HepG2 (cell line): ENCODE results near the gene NFILZ. TPM values are rescaled to one million over a fixed set of nuclear protein-coding genes. Genes with fewer than 3 reads are reported as not detected.

Experiments used
- ARNTL ChIP-seq: sonication (generic); formaldehyde crosslinking; IDR thresholded peaks from 2 replicates; pipeline ENCODE4 v1.4.0; 2020; ENCODE audit warnings: mild to moderate bottlenecking, missing genetic modification reagents
- GATA4 ChIP-seq: sonication (generic); IDR thresholded peaks from 2 replicates; pipeline ENCODE4 v1.6.1; 2016; ENCODE audit warnings: antibody characterized with exemption, low read depth, borderline replicate concordance
- ISL2 ChIP-seq: sonication (generic); formaldehyde crosslinking; IDR thresholded peaks from 2 replicates; pipeline ENCODE4 v1.5.0; 2020; ENCODE audit warnings: missing genetic modification reagents
- KAT8 ChIP-seq: IDR thresholded peaks from 2 replicates; pipeline ENCODE4 v1.6.1; 2016; ENCODE audit warnings: missing genetic modification reagents, missing compliant biosample characterization
- NFE2 ChIP-seq: sonication (generic); formaldehyde crosslinking; IDR thresholded peaks from 2 replicates; pipeline ENCODE4 v1.4.0; 2020; ENCODE audit warnings: missing genetic modification reagents
- SP2 ChIP-seq: sonication (generic); formaldehyde crosslinking; IDR thresholded peaks from 2 replicates; pipeline ENCODE4 v1.5.1; 2020; ENCODE audit warnings: mild to moderate bottlenecking, missing genetic modification reagents
- SUZ12 ChIP-seq: fragments of 150-350 bp; IDR thresholded peaks from 2 replicates; pipeline ENCODE4 v1.6.1; 2014; ENCODE audit warnings: low read depth, low read length
- TBX2 ChIP-seq: sonication (generic); formaldehyde crosslinking; IDR thresholded peaks from 2 replicates; pipeline ENCODE4 v1.5.0; 2020; ENCODE audit warnings: missing genetic modification reagents, mild to moderate bottlenecking, borderline replicate concordance
- TCF7L2 ChIP-seq: IDR thresholded peaks from 2 replicates; pipeline ENCODE4 v1.6.1; 2011; ENCODE audit warnings: mild to moderate bottlenecking, low read depth, low read length, moderate library complexity
- ZBTB42 ChIP-seq: sonication (generic); formaldehyde crosslinking; IDR thresholded peaks from 2 replicates; pipeline ENCODE4 v1.5.0; 2020; ENCODE audit warnings: mild to moderate bottlenecking, missing genetic modification reagents
- ZNF230 ChIP-seq: sonication (generic); formaldehyde crosslinking; IDR thresholded peaks from 2 replicates; pipeline ENCODE4 v1.4.0; 2020; ENCODE audit warnings: mild to moderate bottlenecking, missing genetic modification reagents
- ZNF292 ChIP-seq: sonication (generic); formaldehyde crosslinking; IDR thresholded peaks from 2 replicates; pipeline ENCODE4 v1.8.1; 2022; ENCODE audit warnings: mild to moderate bottlenecking, low read depth, missing genetic modification reagents, borderline replicate concordance
- ZNF501 ChIP-seq: sonication (generic); formaldehyde crosslinking; IDR thresholded peaks from 2 replicates; pipeline ENCODE4 v1.5.1; 2020; ENCODE audit warnings: mild to moderate bottlenecking, moderate library complexity, missing genetic modification reagents
- ZNF83 ChIP-seq: sonication (generic); formaldehyde crosslinking; IDR thresholded peaks from 2 replicates; pipeline ENCODE4 v1.4.0; 2020; ENCODE audit warnings: missing genetic modification reagents, mild to moderate bottlenecking, borderline replicate concordance
- ZSCAN31 ChIP-seq: sonication (generic); formaldehyde crosslinking; IDR thresholded peaks from 2 replicates; pipeline ENCODE4 v1.5.0; 2020; ENCODE audit warnings: low read depth, mild to moderate bottlenecking, missing genetic modification reagents
- polyA plus RNA-seq, 8 experiments: library from polyadenylated mRNA; depleted of rRNA in 3 of 8; stranded (reverse) in 7 of 8; unstranded in 1 of 8; fragments of >200 nt; fragmentation: Illumina TruSeq in 4 of 8; extraction: Trizol in 4 of 8; gene quantifications; 2 replicates each; pipeline versions ENCODE4 v1.2.1 to v1.2.3, GENCODE V29; 2011 to 2016; ENCODE audit warnings: low read depth in 4 of 8, missing spikeins in 1 of 8, mixed read lengths in 1 of 8; ENCODE audit not compliant: insufficient read depth in 1 of 8
- total RNA-seq, 5 experiments: library from RNA; depleted of rRNA; stranded (reverse); fragments of >200 nt; fragmentation: Illumina TruSeq; extraction: Trizol; gene quantifications; 2 replicates each; pipeline ENCODE4 v1.2.3, GENCODE V29; 2016; ENCODE audit warnings: low read depth in 1 of 5
- TF ChIP-seq, protein P1 (sequence below): sonication (generic); formaldehyde crosslinking; IDR thresholded peaks from 2 replicates; pipeline ENCODE4 v1.4.0; 2020; ENCODE audit warnings: missing genetic modification reagents
- TF ChIP-seq, protein P2 (sequence below): sonication (generic); formaldehyde crosslinking; IDR thresholded peaks from 2 replicates; pipeline ENCODE4 v1.9.0; 2022; ENCODE audit warnings: missing genetic modification reagents, mild to moderate bottlenecking, borderline replicate concordance
- TF ChIP-seq, protein P3 (sequence below): sonication (generic); formaldehyde crosslinking; IDR thresholded peaks from 2 replicates; pipeline ENCODE4 v1.4.0; 2020; ENCODE audit warnings: missing genetic modification reagents, borderline replicate concordance
- TF ChIP-seq, protein P4 (sequence below): sonication (generic); formaldehyde crosslinking; conservative IDR thresholded peaks from 2 replicates; pipeline ENCODE4 v1.4.0; 2020; ENCODE audit warnings: missing genetic modification reagents
- TF ChIP-seq, protein P5 (sequence below): sonication (generic); formaldehyde crosslinking; IDR thresholded peaks from 2 replicates; pipeline ENCODE4 v1.9.0; 2021; ENCODE audit warnings: missing genetic modification reagents, mild to moderate bottlenecking, borderline replicate concordance

The NFILZ gene
- total and polyA plus RNA-seq, 2 of the 13 experiments (the other 11 are each of a cell fraction or from before 2014, with no cell fraction given), result not detected

DNA sequence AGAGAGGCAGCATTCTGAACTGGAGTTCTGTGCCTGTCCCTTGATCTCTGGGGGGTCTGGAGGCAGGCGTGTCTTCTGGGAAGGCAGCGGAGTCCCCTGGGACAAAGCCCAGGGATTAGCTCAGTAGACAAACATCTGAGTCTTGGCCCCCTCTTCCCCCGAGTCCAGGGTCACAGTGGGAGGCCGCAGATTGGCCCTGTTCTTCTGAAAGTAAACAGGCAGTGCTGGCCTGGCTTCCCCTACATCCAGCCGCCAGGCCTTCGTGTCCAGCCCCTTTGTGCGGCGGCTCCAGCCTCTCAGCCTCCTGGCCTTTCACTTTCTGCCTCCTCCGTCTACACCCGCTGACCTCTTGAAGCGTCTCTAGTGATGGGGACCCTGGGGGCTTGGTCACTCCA lies 989 bp downstream of the NFILZ start (continued):
- TF ChIP-seq, protein P1, sequence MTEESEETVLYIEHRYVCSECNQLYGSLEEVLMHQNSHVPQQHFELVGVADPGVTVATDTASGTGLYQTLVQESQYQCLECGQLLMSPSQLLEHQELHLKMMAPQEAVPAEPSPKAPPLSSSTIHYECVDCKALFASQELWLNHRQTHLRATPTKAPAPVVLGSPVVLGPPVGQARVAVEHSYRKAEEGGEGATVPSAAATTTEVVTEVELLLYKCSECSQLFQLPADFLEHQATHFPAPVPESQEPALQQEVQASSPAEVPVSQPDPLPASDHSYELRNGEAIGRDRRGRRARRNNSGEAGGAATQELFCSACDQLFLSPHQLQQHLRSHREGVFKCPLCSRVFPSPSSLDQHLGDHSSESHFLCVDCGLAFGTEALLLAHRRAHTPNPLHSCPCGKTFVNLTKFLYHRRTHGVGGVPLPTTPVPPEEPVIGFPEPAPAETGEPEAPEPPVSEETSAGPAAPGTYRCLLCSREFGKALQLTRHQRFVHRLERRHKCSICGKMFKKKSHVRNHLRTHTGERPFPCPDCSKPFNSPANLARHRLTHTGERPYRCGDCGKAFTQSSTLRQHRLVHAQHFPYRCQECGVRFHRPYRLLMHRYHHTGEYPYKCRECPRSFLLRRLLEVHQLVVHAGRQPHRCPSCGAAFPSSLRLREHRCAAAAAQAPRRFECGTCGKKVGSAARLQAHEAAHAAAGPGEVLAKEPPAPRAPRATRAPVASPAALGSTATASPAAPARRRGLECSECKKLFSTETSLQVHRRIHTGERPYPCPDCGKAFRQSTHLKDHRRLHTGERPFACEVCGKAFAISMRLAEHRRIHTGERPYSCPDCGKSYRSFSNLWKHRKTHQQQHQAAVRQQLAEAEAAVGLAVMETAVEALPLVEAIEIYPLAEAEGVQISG, result peak; percentile 59
- TF ChIP-seq NFE2 (CRISPR knock-in tag) (no peak), ZBTB42 (CRISPR knock-in tag) (peak; percentile 69; the same call in 1 of the 2 replicates), ZNF501 (CRISPR knock-in tag) (peak; percentile 56), ZNF292 (CRISPR knock-in tag) (0 out of 2 replicates have a peak, but pooled peaks have one; percentile 39), ARNTL (CRISPR knock-in tag) (peak; percentile 41; the same call in 1 of the 2 replicates), ZNF230 (CRISPR knock-in tag) (no peak), TCF7L2 (no peak), KAT8 (CRISPR knock-in tag) (peak; percentile 70), ZNF83 (CRISPR knock-in tag) (no peak), TBX2 (CRISPR knock-in tag) (peak; percentile 66), ZSCAN31 (CRISPR knock-in tag) (no peak), SUZ12 (no peak), SP2 (CRISPR knock-in tag) (0 out of 2 replicates have a peak, but pooled peaks have one; percentile 23), ISL2 (CRISPR knock-in tag) (peak; percentile 83; the same call in 1 of the 2 replicates), GATA4 (0 out of 2 replicates have a peak, but pooled peaks have one; percentile 55)
- TF ChIP-seq, protein P2, sequence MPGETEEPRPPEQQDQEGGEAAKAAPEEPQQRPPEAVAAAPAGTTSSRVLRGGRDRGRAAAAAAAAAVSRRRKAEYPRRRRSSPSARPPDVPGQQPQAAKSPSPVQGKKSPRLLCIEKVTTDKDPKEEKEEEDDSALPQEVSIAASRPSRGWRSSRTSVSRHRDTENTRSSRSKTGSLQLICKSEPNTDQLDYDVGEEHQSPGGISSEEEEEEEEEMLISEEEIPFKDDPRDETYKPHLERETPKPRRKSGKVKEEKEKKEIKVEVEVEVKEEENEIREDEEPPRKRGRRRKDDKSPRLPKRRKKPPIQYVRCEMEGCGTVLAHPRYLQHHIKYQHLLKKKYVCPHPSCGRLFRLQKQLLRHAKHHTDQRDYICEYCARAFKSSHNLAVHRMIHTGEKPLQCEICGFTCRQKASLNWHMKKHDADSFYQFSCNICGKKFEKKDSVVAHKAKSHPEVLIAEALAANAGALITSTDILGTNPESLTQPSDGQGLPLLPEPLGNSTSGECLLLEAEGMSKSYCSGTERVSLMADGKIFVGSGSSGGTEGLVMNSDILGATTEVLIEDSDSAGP (CRISPR knock-in tag), result peak; percentile 32; the same call in 1 of the 2 replicates
- TF ChIP-seq, protein P3, sequence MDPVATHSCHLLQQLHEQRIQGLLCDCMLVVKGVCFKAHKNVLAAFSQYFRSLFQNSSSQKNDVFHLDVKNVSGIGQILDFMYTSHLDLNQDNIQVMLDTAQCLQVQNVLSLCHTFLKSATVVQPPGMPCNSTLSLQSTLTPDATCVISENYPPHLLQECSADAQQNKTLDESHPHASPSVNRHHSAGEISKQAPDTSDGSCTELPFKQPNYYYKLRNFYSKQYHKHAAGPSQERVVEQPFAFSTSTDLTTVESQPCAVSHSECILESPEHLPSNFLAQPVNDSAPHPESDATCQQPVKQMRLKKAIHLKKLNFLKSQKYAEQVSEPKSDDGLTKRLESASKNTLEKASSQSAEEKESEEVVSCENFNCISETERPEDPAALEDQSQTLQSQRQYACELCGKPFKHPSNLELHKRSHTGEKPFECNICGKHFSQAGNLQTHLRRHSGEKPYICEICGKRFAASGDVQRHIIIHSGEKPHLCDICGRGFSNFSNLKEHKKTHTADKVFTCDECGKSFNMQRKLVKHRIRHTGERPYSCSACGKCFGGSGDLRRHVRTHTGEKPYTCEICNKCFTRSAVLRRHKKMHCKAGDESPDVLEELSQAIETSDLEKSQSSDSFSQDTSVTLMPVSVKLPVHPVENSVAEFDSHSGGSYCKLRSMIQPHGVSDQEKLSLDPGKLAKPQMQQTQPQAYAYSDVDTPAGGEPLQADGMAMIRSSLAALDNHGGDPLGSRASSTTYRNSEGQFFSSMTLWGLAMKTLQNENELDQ (CRISPR knock-in tag), result no peak
- TF ChIP-seq, protein P4, sequence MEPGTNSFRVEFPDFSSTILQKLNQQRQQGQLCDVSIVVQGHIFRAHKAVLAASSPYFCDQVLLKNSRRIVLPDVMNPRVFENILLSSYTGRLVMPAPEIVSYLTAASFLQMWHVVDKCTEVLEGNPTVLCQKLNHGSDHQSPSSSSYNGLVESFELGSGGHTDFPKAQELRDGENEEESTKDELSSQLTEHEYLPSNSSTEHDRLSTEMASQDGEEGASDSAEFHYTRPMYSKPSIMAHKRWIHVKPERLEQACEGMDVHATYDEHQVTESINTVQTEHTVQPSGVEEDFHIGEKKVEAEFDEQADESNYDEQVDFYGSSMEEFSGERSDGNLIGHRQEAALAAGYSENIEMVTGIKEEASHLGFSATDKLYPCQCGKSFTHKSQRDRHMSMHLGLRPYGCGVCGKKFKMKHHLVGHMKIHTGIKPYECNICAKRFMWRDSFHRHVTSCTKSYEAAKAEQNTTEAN (CRISPR knock-in tag), result peak; percentile 86
- TF ChIP-seq, protein P5, sequence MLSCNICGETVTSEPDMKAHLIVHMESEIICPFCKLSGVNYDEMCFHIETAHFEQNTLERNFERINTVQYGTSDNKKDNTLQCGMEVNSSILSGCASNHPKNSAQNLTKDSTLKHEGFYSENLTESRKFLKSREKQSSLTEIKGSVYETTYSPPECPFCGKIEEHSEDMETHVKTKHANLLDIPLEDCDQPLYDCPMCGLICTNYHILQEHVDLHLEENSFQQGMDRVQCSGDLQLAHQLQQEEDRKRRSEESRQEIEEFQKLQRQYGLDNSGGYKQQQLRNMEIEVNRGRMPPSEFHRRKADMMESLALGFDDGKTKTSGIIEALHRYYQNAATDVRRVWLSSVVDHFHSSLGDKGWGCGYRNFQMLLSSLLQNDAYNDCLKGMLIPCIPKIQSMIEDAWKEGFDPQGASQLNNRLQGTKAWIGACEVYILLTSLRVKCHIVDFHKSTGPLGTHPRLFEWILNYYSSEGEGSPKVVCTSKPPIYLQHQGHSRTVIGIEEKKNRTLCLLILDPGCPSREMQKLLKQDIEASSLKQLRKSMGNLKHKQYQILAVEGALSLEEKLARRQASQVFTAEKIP (CRISPR knock-in tag), result no peak
